Mesendoderm (in vitro differentiated cells): ENCODE results near the gene DVL3.

Experiments
- DNase-seq: peaks from one replicate; pipeline ENCODE4 v3.0.0; 2013
- H2AK5ac ChIP-seq: 2 replicates; pipeline ENCODE4 v1.6.1; 2013; ENCODE audit warnings: low read length, inconsistent platforms
- H2BK120ac ChIP-seq: 2 replicates; pipeline ENCODE4 v1.6.1; 2013; ENCODE audit warnings: low read depth, mild to moderate bottlenecking, low read length, moderate library complexity, mixed read lengths
- H2BK15ac ChIP-seq: replicated peaks from 2 replicates; pipeline ENCODE4 v1.6.1; 2013; ENCODE audit warnings: low read depth, mild to moderate bottlenecking, moderate library complexity
- H2BK5ac ChIP-seq: 2 replicates; pipeline ENCODE4 v1.6.1; 2013; ENCODE audit warnings: low read length, inconsistent platforms
- H3K18ac ChIP-seq: 2 replicates; pipeline ENCODE4 v1.6.1; 2013; ENCODE audit warnings: mild to moderate bottlenecking, low read length, mixed read lengths
- H3K23ac ChIP-seq: one replicate; pipeline ENCODE4 v1.6.1; 2013; ENCODE audit warnings: low read length
- H3K27ac ChIP-seq: 2 replicates; pipeline ENCODE4 v1.5.1; 2013; ENCODE audit warnings: low read depth, mild to moderate bottlenecking, inconsistent platforms, low read length, moderate library complexity
- H3K27me3 ChIP-seq: 2 replicates; pipeline ENCODE4 v1.6.1; 2013; ENCODE audit warnings: low read length, control low read depth, mild to moderate bottlenecking, inconsistent platforms; ENCODE audit not compliant: insufficient read depth, poor library complexity
- H3K36me3 ChIP-seq: 2 replicates; pipeline ENCODE4 v1.6.1; 2013; ENCODE audit warnings: low read length, inconsistent platforms; ENCODE audit not compliant: control insufficient read depth, insufficient read depth
- H3K4ac ChIP-seq: one replicate; pipeline ENCODE4 v1.6.1; 2013; ENCODE audit warnings: low read depth, mild to moderate bottlenecking, low read length, moderate library complexity
- H3K4me1 ChIP-seq: 2 replicates; pipeline ENCODE4 v1.6.1; 2013; ENCODE audit warnings: low read depth, low read length, inconsistent platforms; ENCODE audit not compliant: control insufficient read depth
- H3K4me2 ChIP-seq: 2 replicates; pipeline ENCODE4 v1.6.1; 2013; ENCODE audit warnings: low read length
- H3K4me3 ChIP-seq: 2 replicates; pipeline ENCODE4 v1.5.1; 2013; ENCODE audit warnings: mild to moderate bottlenecking, low read length
- H3K56ac ChIP-seq: one replicate; pipeline ENCODE4 v1.6.1; 2013; ENCODE audit warnings: low read length
- H3K79me1 ChIP-seq: 2 replicates; pipeline ENCODE4 v1.6.1; 2013; ENCODE audit warnings: low read length, inconsistent platforms
- H3K79me2 ChIP-seq: 2 replicates; pipeline ENCODE4 v1.6.1; 2013; ENCODE audit warnings: mild to moderate bottlenecking, low read length; ENCODE audit not compliant: control insufficient read depth, insufficient read depth
- H3K9ac ChIP-seq: 2 replicates; pipeline ENCODE4 v1.6.1; 2013; ENCODE audit warnings: low read length, inconsistent platforms
- H4K5ac ChIP-seq: one replicate; pipeline ENCODE4 v1.6.1; 2013; ENCODE audit warnings: low read length
- H4K8ac ChIP-seq: one replicate; pipeline ENCODE4 v1.6.1; 2013; ENCODE audit warnings: low read depth, mild to moderate bottlenecking, control low read depth, low read length, moderate library complexity
- WGBS: extraction: QIAGEN DNeasy Blood & Tissue Kit; methylation state at CpG from one replicate; pipeline ENCODE4 v1.1.7; 2013; ENCODE audit warnings: low lambda C conversion rate, missing lambda C conversion rate; ENCODE audit not compliant: insufficient coverage; ENCODE audit errors: extremely low coverage; 5-methylcytosine and 5-hydroxymethylcytosine counted together

The DVL3 gene

DNA sequence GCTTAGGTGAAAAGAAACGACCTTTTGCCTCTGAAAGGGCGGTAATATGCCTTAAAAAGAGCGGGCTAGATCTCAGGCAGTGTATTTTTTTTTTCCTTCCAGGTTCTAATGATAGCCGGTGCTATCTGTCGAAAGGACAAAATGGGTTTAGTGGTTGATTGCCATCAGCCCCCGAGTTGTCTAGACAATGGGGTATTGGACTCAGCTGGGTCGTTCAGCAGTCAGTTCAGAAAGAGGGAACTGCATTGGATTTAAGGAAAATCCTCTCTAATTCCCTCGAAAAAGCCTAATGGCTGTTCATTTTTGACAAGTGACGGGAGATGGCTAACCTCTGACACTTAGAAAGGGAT, 19.3 kb upstream of the DVL3 start:
- peak overlapping the region; percentile 91 for H3K9ac ChIP-seq
- H3K79me2 ChIP-seq, result peaks cover 23% of the 10 kb centered on the region
- H3K18ac ChIP-seq, result no peak overlapping the region
- H2AK5ac ChIP-seq, result no peak overlapping the region
- H3K27me3 ChIP-seq, result no peaks in the 10 kb centered on the region
- no peak overlapping the region for H2BK15ac ChIP-seq
- no peak overlapping the region for H2BK5ac ChIP-seq
- H3K56ac ChIP-seq, result peak overlapping the region; percentile 93
- no peak overlapping the region for H2BK120ac ChIP-seq
- peak overlapping the region; percentile 80 for H3K4me3 ChIP-seq
- H3K4me1 ChIP-seq, result peaks cover 6% of the 10 kb centered on the region
- no peak overlapping the region for H3K23ac ChIP-seq
- no CpG with 5 or more reads among the region's 9 CpGs for WGBS
- H3K27ac ChIP-seq, result no peak overlapping the region
- H4K8ac ChIP-seq, result no peak overlapping the region
- no peak overlapping the region for H4K5ac ChIP-seq
- H3K4ac ChIP-seq, result peak overlapping the region; percentile 90
- peaks cover 20% of the 10 kb centered on the region for H3K79me1 ChIP-seq
- peak overlapping the region; percentile 83 for H3K4me2 ChIP-seq
- peaks cover 4% of the 10 kb centered on the region for H3K36me3 ChIP-seq
- no peak for DNase-seq

DNA sequence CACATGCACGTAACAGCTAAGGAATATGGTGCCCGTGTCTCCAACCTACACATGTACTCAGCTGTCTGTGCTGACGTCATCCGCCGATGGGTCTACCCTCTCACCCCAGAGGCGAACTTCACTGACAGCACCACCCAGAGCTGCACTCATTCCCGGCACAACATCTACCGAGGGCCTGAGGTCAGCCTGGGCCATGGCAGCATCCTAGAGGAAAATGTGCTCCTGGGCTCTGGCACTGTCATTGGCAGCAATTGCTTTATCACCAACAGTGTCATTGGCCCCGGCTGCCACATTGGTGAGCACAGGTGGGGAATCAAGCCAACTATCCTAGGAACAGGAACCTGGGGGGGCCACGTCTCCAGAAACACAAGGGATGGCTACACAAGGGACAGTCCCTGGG, 14.7 kb upstream of the DVL3 start:
- H4K5ac ChIP-seq, result no peak overlapping the region
- H2BK5ac ChIP-seq, result no peak overlapping the region
- no peak overlapping the region for H3K9ac ChIP-seq
- no peak overlapping the region for H3K4me2 ChIP-seq
- no peak overlapping the region for H2BK15ac ChIP-seq
- H3K23ac ChIP-seq, result no peak overlapping the region
- H3K18ac ChIP-seq, result no peak overlapping the region
- H2AK5ac ChIP-seq, result no peak overlapping the region
- no peak overlapping the region for H2BK120ac ChIP-seq
- no peak overlapping the region for H4K8ac ChIP-seq
- H3K4me1 ChIP-seq, result peaks cover 6% of the 10 kb centered on the region
- peaks cover 20% of the 10 kb centered on the region for H3K79me1 ChIP-seq
- DNase-seq, result no peak
- WGBS, result no CpG with 5 or more reads among the region's 10 CpGs
- H3K27ac ChIP-seq, result no peak overlapping the region
- H3K4ac ChIP-seq, result no peak overlapping the region
- peaks cover 12% of the 10 kb centered on the region for H3K36me3 ChIP-seq
- H3K27me3 ChIP-seq, result no peaks in the 10 kb centered on the region
- no peak overlapping the region for H3K4me3 ChIP-seq
- H3K56ac ChIP-seq, result no peak overlapping the region
- H3K79me2 ChIP-seq, result peaks cover 22% of the 10 kb centered on the region

DNA sequence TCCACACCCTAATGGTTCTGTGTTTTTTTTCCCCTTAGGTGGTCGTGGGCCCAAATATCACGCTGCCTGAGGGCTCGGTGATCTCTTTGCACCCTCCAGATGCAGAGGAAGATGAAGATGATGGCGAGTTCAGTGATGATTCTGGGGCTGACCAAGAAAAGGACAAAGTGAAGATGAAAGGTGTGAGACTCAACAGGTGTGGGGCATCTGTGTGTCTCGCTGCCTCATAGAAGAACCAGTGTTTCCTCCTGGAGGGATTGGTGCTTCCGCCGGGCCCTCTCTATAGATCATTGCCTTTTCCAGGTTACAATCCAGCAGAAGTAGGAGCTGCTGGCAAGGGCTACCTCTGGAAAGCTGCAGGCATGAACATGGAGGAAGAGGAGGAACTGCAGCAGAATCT, 13.0 kb upstream of the DVL3 start:
- Histone ChIP-seq H2BK120ac (no peak overlapping the region), H3K27ac (no peak overlapping the region), H3K56ac (no peak overlapping the region), H3K4ac (no peak overlapping the region), H3K27me3 (no peaks in the 10 kb centered on the region), H3K23ac (no peak overlapping the region), H3K79me2 (peaks cover 6% of the 10 kb centered on the region), H2BK15ac (no peak overlapping the region), H4K5ac (no peak overlapping the region), H3K4me2 (no peak overlapping the region), H2AK5ac (no peak overlapping the region), H3K79me1 (peaks cover 9% of the 10 kb centered on the region), H2BK5ac (no peak overlapping the region), H3K4me1 (no peaks in the 10 kb centered on the region), H3K4me3 (no peak overlapping the region), H3K9ac (no peak overlapping the region), H4K8ac (no peak overlapping the region), H3K36me3 (peaks cover 10% of the 10 kb centered on the region), H3K18ac (no peak overlapping the region)
- no CpG with 5 or more reads among the region's 7 CpGs for WGBS
- DNase-seq, result no peak

DNA sequence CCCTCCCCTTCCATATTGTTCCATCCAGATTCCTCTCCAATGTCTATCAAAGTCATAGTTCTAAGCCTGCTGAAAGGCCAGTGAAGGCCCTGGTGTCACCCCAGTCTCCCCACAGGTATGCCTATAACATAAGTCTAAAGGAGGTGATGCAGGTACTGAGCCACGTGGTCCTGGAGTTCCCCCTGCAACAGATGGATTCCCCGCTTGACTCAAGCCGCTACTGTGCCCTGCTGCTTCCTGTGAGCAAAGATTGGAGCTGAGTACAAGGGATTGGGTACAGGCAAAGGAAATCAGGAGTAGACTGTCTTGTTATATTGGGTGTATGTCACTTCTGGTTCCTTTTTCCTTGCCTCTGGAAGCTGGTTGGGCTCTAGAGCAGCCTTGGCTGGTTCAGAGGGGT, 11.8 kb upstream of the DVL3 start:
- H3K23ac ChIP-seq, result no peak overlapping the region
- no peak overlapping the region for H3K4me2 ChIP-seq
- H3K9ac ChIP-seq, result no peak overlapping the region
- H4K8ac ChIP-seq, result no peak overlapping the region
- H3K56ac ChIP-seq, result no peak overlapping the region
- H3K79me2 ChIP-seq, result no peaks in the 10 kb centered on the region
- H3K27ac ChIP-seq, result no peak overlapping the region
- no peak overlapping the region for H2AK5ac ChIP-seq
- peaks cover 2% of the 10 kb centered on the region for H3K79me1 ChIP-seq
- no peak overlapping the region for H2BK15ac ChIP-seq
- H4K5ac ChIP-seq, result no peak overlapping the region
- H3K36me3 ChIP-seq, result peaks cover 10% of the 10 kb centered on the region
- H2BK120ac ChIP-seq, result no peak overlapping the region
- no peak for DNase-seq
- H2BK5ac ChIP-seq, result no peak overlapping the region
- no peak overlapping the region for H3K18ac ChIP-seq
- no peak overlapping the region for H3K4me3 ChIP-seq
- no peaks in the 10 kb centered on the region for H3K27me3 ChIP-seq
- H3K4ac ChIP-seq, result no peak overlapping the region
- H3K4me1 ChIP-seq, result no peaks in the 10 kb centered on the region
- WGBS, result no CpG with 5 or more reads among the region's 3 CpGs

DNA sequence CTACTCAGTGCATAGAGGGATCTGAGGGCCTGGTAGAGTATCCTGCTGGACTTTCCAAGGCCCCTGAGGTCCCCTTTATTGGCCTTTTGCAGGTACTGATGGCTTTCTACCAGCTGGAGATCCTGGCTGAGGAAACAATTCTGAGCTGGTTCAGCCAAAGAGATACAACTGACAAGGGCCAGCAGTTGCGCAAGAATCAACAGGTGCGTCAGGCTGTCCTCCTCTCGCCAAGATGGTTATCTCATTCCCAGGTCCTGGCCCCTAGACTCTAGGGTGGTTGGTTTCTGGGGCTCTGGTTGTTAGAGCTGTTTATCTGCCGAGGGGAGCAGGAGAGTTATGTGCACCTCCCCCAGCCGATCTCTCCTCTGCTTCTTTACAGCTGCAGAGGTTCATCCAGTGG, 10.7 kb upstream of the DVL3 start:
- no peak overlapping the region for H2AK5ac ChIP-seq
- H3K56ac ChIP-seq, result no peak overlapping the region
- no peak overlapping the region for H4K8ac ChIP-seq
- H3K36me3 ChIP-seq, result peaks cover 10% of the 10 kb centered on the region
- H3K4me2 ChIP-seq, result no peak overlapping the region
- H3K4ac ChIP-seq, result no peak overlapping the region
- H3K4me1 ChIP-seq, result no peaks in the 10 kb centered on the region
- no peaks in the 10 kb centered on the region for H3K27me3 ChIP-seq
- H3K23ac ChIP-seq, result no peak overlapping the region
- H3K18ac ChIP-seq, result no peak overlapping the region
- no peak overlapping the region for H2BK5ac ChIP-seq
- no peak overlapping the region for H3K4me3 ChIP-seq
- no peak overlapping the region for H3K9ac ChIP-seq
- H3K27ac ChIP-seq, result no peak overlapping the region
- DNase-seq, result no peak
- no peak overlapping the region for H2BK15ac ChIP-seq
- no CpG with 5 or more reads among the region's 5 CpGs for WGBS
- H4K5ac ChIP-seq, result no peak overlapping the region
- H3K79me2 ChIP-seq, result no peaks in the 10 kb centered on the region
- H2BK120ac ChIP-seq, result no peak overlapping the region
- H3K79me1 ChIP-seq, result peaks cover 2% of the 10 kb centered on the region

DNA sequence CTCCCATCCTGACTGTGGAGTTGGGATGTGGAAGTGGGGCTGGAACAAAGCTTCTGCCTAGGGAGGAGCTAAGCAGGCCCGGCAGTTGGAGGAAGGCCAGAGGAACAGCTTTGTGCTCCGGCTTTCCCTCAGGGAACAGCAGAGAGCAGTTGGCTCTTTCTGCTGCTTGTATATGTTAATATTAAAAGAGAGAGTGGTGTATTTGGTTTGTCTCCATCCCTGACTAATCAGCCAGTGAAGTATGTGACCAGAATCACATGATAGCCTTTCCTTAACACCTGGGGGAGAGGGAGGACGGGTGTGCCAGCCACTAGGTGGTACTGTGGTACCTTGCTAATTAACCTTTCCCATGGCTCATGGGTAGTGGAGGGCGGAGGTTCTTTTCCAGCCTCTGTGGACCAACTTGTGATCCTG, 10.1 kb upstream of the DVL3 start:
- Histone ChIP-seq H2AK5ac (no peak overlapping the region), H4K8ac (no peak overlapping the region), H3K56ac (no peak overlapping the region), H3K79me2 (no peaks in the 10 kb centered on the region), H2BK120ac (no peak overlapping the region), H3K4me1 (no peaks in the 10 kb centered on the region), H3K4me2 (no peak overlapping the region), H3K23ac (no peak overlapping the region), H2BK15ac (no peak overlapping the region), H3K4ac (no peak overlapping the region), H3K9ac (no peak overlapping the region), H3K27ac (no peak overlapping the region), H3K27me3 (no peaks in the 10 kb centered on the region), H3K79me1 (peaks cover 2% of the 10 kb centered on the region), H2BK5ac (no peak overlapping the region), H4K5ac (no peak overlapping the region), H3K18ac (no peak overlapping the region), H3K4me3 (no peak overlapping the region), H3K36me3 (peaks cover 10% of the 10 kb centered on the region)
- DNase-seq, result peak; percentile 79
- WGBS, result no CpG with 5 or more reads among the region's 4 CpGs
